Upper lobe of right lung (tissue), 1 donor: ENCODE data around the gene DYTN. TPM values are rescaled to one million over a fixed set of nuclear protein-coding genes. Genes with fewer than 3 reads are reported as not detected.

Source experiments
- ATAC-seq: fragments of 200-7000 bp; cut with Tn5 transposase; one replicate; pipeline ENCODE4 v1.9.1; 2020; ENCODE audit warnings: mild to moderate bottlenecking, moderate library complexity
- DNase-seq: peaks from one replicate; pipeline ENCODE4 v3.0.0-alpha.2; 2020
- H3K27ac ChIP-seq: fragments of 200-600 bp; one replicate; pipeline ENCODE4 v1.8.0; 2022
- H3K27me3 ChIP-seq: fragments of 200-600 bp; one replicate; pipeline ENCODE4 v1.8.0; 2022; ENCODE audit warnings: mild to moderate bottlenecking
- H3K36me3 ChIP-seq: fragments of 200-600 bp; one replicate; pipeline ENCODE4 v1.8.0; 2022
- H3K4me1 ChIP-seq: fragments of 200-600 bp; one replicate; pipeline ENCODE4 v1.8.0; 2022
- H3K4me3 ChIP-seq: fragments of 200-600 bp; one replicate; pipeline ENCODE4 v1.8.0; 2022; ENCODE audit warnings: mild to moderate bottlenecking
- H3K9me3 ChIP-seq: fragments of 200-600 bp; one replicate; pipeline ENCODE4 v1.8.0; 2022
- intact Hi-C: fragments of 100-400 bp; cut with DNase I; formaldehyde crosslinking; loops from one replicate; pipeline ENCODE4 v1.11.0; 2022
- total RNA-seq: library from RNA; stranded (reverse); fragmentation: NEBNext Ultra II Directional; extraction: Animal tissue kit (Norgen Biotek cat#: 25700); gene quantifications from one replicate; pipeline ENCODE4 v1.2.1, GENCODE V29; 2021
- TF ChIP-seq, protein P1 (sequence below): fragments of 200-600 bp; IDR thresholded peaks from one replicate; pipeline ENCODE4 v1.8.0; 2022; ENCODE audit warnings: antibody characterized with exemption
- donor health status: DM: no; HTN: yes; CAD: no; lungs with severe emphysema.

The DYTN gene
- total RNA-seq, 1 donor from 2014 or later = not detected

DNA sequence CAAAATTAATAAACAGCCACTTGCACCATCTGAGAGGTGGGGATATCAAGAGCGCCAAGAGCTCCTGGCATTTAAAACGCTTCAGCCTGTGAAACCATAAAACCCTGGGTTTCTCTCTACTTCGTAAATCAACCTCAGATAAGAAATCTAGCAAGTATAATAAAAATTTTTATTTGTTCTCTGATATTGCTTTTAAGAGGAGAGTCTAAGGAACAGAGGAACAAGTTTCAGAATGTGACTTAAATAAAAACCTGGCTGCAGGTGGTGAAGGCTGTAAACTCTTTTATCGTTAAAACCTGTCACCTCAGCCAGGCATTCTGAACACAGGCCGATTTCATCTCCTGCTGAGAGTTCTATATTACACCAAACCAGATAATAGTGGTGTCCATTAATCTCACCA lies 9.9 kb downstream of the DYTN start:
- no peak overlapping the region for H3K27ac ChIP-seq
- H3K9me3 ChIP-seq = no peaks in the 10 kb centered on the region
- ATAC-seq (no peak), DNase-seq (no peak)
- no peaks in the 10 kb centered on the region for H3K27me3 ChIP-seq
- H3K36me3 ChIP-seq = no peaks in the 10 kb centered on the region
- H3K4me3 ChIP-seq = no peak overlapping the region
- intact Hi-C loops = no loop called here
- TF ChIP-seq, protein P1, sequence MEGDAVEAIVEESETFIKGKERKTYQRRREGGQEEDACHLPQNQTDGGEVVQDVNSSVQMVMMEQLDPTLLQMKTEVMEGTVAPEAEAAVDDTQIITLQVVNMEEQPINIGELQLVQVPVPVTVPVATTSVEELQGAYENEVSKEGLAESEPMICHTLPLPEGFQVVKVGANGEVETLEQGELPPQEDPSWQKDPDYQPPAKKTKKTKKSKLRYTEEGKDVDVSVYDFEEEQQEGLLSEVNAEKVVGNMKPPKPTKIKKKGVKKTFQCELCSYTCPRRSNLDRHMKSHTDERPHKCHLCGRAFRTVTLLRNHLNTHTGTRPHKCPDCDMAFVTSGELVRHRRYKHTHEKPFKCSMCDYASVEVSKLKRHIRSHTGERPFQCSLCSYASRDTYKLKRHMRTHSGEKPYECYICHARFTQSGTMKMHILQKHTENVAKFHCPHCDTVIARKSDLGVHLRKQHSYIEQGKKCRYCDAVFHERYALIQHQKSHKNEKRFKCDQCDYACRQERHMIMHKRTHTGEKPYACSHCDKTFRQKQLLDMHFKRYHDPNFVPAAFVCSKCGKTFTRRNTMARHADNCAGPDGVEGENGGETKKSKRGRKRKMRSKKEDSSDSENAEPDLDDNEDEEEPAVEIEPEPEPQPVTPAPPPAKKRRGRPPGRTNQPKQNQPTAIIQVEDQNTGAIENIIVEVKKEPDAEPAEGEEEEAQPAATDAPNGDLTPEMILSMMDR = no peak
- H3K4me1 ChIP-seq = no peaks in the 10 kb centered on the region

DNA sequence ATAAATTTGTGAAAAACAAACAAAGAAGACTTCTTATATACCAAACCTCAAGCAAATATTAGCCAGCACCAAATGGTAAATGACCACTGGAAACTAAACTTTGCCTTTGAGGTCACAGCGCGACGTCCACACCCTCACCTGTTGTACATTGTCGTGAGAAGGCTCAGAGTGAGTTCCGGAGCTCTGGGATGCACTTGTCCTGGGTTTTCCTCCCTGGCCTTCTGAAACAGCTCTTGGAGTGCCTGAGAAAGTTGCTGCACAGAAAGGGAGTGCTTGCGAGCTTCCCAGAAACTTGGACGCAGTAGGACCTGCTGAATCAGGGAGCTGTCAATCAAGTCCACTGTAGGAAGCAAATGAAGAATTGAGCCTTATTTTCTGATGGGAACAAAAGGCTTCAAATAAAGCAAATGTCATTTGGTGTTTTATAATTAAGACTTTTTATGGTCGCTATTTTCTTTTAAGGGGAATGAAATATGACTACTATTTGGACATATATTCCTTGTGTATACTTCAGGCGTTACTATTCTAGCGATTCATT lies 11.0 kb downstream of the DYTN start:
- H3K4me3 ChIP-seq = no peak overlapping the region
- H3K4me1 ChIP-seq = no peaks in the 10 kb centered on the region
- DNase-seq = no peak
- no peaks in the 10 kb centered on the region for H3K36me3 ChIP-seq
- H3K9me3 ChIP-seq = no peaks in the 10 kb centered on the region
- intact Hi-C loops = no loop called here
- H3K27ac ChIP-seq = no peak overlapping the region
- ATAC-seq = no peak
- no peaks in the 10 kb centered on the region for H3K27me3 ChIP-seq
- TF ChIP-seq, protein P1 = no peak

DNA sequence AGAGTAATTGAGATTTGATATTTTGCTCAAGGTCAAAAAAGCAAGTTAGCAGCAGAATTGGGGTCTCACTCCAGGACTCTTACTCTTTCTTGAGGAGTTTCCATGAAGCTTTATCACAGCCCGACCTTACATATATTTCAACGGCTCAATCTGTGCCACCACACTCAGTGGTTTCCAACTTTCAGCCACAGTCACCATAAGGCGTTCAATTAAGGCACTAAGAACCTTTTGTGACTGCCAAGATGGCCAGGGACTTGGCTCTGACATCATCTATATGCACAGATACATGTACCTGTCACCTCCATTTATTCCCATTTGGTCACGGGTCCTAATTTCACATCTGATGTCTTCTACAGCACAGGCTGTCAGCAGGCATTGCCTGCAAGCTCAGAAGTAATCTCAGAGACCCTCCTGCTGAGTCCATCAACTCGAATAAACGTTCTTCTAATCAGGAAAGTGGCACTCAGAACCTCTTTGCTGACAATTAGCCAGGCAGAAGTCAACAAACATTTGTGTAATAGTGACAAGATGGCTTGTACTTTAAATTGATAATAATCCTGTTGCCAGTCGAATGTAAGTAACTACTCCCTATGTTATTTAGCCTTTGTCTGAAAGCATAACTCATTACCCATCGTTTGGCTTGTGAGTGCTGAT lies 16.1 kb downstream of the DYTN start:
- TF ChIP-seq, protein P1 = no peak
- ATAC-seq = no peak
- intact Hi-C loops = no loop called here
- Histone ChIP-seq H3K27me3 (no peaks in the 10 kb centered on the region), H3K4me1 (no peaks in the 10 kb centered on the region), H3K9me3 (no peaks in the 10 kb centered on the region), H3K4me3 (no peak overlapping the region), H3K36me3 (no peaks in the 10 kb centered on the region), H3K27ac (no peak overlapping the region)
- DNase-seq = no peak

DNA sequence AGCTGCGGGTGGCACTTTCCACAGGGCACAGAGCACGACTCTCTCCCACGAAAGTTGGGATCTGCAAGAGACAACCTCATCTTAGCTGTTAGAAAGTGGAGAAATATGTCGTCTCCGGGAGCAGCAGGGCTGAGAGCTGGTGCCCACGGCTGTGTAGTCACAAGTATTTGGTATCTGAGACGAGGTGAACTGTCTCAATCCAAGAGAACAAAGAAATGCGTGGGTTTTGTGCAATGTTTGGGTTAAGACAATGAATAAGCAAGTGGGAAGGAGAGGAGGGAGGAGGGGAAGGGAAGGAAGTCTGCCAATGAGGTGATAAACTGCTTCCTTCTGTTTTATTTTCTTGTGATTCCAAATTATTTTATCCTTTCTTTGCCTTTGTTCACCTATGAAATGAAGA lies 18.0 kb downstream of the DYTN start:
- TF ChIP-seq, protein P1 = no peak
- no peaks in the 10 kb centered on the region for H3K27me3 ChIP-seq
- H3K4me1 ChIP-seq = no peaks in the 10 kb centered on the region
- H3K36me3 ChIP-seq = no peaks in the 10 kb centered on the region
- H3K27ac ChIP-seq = no peak overlapping the region
- ATAC-seq (no peak), DNase-seq (no peak)
- H3K4me3 ChIP-seq = no peak overlapping the region
- intact Hi-C loops = no loop called here
- no peaks in the 10 kb centered on the region for H3K9me3 ChIP-seq

DNA sequence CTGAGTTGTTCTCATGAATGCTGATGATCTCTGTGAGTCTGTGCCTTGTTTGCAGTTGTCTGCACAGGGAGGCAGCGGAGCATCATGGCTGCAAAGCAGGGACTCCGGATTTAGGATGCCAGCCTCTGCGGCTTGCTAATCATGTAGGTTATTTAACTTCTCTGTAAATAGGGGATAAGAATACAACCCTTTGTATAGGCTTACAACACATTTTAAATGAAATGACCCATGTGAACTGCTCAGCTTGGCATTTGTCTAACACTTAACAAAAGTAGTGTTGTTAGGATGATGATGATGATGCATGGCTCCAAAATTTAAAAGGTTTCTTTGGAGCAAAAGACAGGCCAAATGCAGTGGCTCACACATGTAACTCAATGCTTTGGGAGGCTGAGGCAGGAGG lies 19.4 kb downstream of the DYTN start:
- H3K4me1 ChIP-seq = no peaks in the 10 kb centered on the region
- no peaks in the 10 kb centered on the region for H3K9me3 ChIP-seq

More for the DNA sequence above, 19.4 kb downstream of the DYTN start:
- no peak for DNase-seq
- H3K36me3 ChIP-seq = no peaks in the 10 kb centered on the region
- H3K27ac ChIP-seq = no peak overlapping the region
- intact Hi-C loops = no loop called here
- TF ChIP-seq, protein P1 = no peak
- no peak overlapping the region for H3K4me3 ChIP-seq
- H3K27me3 ChIP-seq = no peaks in the 10 kb centered on the region
- no peak for ATAC-seq
